Endometrial microvascular endothelial cells (primary cell): ENCODE data around the gene RBMS3. TPM values are rescaled to one million over a fixed set of nuclear protein-coding genes. Genes with fewer than 3 reads are reported as not detected.
"Not testable (repeated sequence)": the region's sequence is repeated elsewhere in the genome, so short reads cannot be mapped to it uniquely, and the experiment has no call there.

ENCODE experiments used
- in situ Hi-C: cut with HindIII; loops from 2 replicates; pipeline ENCODE4 v1.10.0; 2017; ENCODE audit warnings: low sequenced_read_pairs, low pct_unique_long_range_greater_than_20kb; ENCODE audit errors: inconsistent ontology term
- total RNA-seq: library from RNA; depleted of rRNA; stranded (reverse); fragments of >200 nt; gene quantifications from one replicate; pipeline ENCODE4 v1.2.3, GENCODE V29; 2015; ENCODE audit errors: inconsistent ontology term

Gene RBMS3
- total RNA-seq, 1 donor from 2014 or later, result 21.6 TPM

- in situ Hi-C loops, result no loop called here
Observed at GRCh38 chr3:29653680-29654079, 372.8 kb downstream of the RBMS3 start.

DNA sequence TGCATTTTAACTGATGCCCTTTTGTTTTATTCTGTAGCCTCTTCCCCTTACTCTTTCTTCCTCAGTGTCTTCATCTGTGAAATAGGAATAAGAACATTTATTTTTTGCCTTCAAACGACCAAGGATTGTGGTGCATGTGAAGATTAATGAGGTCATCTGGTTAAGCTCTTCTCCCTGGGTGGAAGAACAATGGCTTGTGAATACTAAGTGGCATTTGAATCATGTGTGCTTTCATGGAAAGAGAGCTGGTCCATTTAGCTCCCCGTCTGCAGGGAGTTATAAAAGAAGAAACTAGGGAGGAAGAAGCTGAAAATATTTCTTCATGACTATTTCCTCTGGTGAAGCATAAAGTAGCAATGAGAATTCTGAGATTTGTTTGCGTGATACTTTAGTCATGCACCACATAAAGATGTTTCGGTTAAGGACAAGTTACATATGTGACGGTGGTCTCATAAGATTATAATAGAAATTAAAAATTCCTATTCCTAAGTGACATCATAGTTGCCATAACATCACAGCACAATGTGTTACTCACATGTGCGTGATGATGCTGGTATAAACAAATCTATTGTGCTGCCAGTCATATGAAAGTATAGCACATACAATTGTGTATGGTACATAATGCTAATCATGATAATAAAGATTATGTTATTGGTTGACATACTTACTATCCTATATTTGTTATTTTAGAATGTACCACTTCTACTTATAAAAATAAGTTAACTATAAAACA, 374.3 kb downstream of the RBMS3 start:
- in situ Hi-C loops, result no loop called here

GRCh38 chr3:29665688-29666087, 384.8 kb downstream of the RBMS3 start:
- in situ Hi-C loops, result no loop called here

- in situ Hi-C loops, result no loop called here
Observed at GRCh38 chr3:29668233-29668632, 387.4 kb downstream of the RBMS3 start.

GRCh38 chr3:29668728-29669127, 387.9 kb downstream of the RBMS3 start:
- in situ Hi-C loops, result no loop called here

- in situ Hi-C loops, result not testable (repeated sequence)
Observed at GRCh38 chr3:29670476-29670875, 389.6 kb downstream of the RBMS3 start.

GRCh38 chr3:29677421-29677820, 396.6 kb downstream of the RBMS3 start:
- in situ Hi-C loops, result no loop called here

DNA sequence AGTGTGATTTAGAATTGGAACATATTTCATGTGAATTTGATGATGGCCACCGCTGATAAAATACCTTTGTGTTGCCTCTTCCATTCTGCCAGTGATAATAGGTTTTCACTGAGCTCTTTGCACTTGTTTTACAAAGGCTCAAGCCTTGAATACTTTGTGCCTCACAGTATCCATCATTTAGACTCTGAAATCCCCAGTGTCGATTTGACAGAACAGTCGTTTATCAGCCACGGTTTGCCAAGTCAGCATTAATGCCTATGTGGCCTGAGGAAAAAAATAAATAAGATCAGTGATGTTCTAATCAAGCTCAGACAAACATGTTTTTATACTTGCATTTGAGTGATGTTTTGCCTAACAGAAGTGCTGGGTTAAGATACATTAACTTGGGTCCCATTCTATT, 399.1 kb downstream of the RBMS3 start:
- in situ Hi-C loops, result no loop called here

GRCh38 chr3:29683018-29683993, 402.4 kb downstream of the RBMS3 start:
- in situ Hi-C loops, result no loop called here

GRCh38 chr3:29686889-29687592, 406.2 kb downstream of the RBMS3 start:
- in situ Hi-C loops, result no loop called here

- in situ Hi-C loops, result no loop called here
Observed at GRCh38 chr3:29690686-29691353, 409.9 kb downstream of the RBMS3 start.

DNA sequence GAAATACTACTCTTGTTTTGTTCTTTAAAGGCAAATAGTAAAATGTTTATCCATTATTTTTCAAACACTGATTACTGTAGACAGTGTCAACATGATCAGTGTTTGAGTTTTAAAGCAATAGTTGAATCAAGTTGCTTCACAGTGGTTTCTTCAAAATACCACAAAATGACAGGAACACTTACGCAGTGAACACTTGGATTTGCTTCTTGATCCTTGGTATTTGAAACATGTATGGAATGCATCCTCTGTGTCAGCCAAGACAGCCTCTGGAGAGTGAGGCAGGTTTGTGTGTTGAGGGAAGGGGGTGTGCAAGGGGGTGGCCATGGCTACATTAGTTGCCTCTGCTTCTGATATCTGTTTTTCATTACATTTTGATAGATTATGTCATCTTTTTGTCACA, 413.0 kb downstream of the RBMS3 start:
- in situ Hi-C loops, result no loop called here

GRCh38 chr3:29694331-29694730, 413.5 kb downstream of the RBMS3 start:
- in situ Hi-C loops, result no loop called here

DNA sequence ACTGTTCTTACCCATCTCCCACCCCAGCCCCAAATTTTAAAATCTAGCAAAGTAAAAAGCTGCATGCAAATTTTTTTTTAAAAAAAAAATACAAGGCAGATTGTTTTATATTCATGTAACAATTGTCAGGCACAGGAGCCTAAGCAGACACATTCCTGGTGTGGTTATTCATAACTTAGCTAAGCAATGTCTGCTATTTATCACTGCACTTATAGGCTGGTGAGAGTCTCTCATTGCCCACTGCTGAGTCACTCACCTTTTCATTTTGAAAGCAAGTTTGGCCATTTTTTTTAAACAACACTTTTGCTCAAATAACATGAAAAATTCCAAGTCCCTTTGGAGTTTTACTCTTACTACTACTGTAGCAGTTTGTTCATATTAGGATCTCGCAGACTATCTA, 413.9 kb downstream of the RBMS3 start:
- in situ Hi-C loops, result no loop called here

DNA sequence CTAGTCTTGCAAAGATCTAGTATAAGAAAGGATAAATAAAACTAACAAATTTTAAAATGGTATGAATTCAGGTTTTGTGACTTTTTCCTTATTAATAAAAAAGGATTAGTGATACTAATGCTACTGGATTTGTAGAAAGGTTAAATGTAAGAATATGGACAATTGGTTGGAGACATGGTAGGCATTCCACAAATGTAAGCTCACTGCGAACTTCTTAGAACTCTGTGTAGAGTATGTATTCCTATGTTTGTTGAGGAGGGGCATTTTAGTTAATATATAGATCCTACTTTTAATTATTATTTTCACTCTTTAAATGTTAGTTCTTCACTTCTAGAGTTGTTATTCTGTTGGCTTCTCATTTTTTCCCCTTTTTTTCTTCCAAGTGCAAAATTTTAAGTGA, 414.3 kb downstream of the RBMS3 start:
- in situ Hi-C loops, result no loop called here

DNA sequence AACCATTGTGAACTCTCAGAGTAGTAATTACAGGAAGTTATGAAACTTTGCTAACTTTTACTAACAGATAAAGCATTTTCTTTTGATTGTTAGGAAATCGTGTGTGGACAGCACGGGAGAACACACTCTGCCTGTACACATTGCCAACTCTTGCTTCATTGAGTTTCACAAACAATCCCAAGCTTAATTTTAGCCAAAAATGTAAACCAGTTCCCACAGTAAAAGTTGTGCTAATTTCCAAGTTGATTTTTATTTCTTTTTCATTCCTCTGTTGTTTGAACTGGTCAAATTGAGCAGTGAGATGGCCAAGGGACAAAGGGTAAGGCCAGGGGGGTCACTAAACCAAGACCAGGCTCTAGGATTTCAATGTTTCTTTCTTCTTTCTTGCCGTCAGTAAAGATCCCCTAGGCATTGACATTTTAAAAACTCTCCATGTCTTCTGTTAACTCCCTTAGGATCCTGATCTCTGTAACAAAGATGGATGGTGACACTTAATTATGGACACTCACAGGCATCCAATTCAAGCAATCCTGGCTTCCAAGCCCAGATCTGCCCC, 414.9 kb downstream of the RBMS3 start:
- in situ Hi-C loops, result no loop called here

DNA sequence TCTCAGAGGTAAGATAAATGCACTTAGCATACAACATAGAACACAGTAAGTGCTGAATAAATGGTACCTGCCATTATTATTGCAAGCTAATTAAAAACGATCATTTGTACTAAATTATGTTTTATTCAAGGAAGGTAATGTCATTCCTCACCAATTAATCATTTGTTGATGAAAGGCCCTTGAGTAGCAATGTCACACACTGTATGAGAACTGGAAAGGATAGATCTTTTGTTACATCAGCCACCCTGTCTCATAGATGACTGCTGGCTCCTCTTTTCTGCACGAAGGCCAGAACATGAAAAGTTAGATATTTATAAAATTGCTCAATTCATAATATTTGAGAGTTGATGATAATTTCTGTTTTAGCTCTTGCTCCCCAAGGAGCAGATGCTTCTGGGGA, 415.4 kb downstream of the RBMS3 start:
- in situ Hi-C loops, result no loop called here

GRCh38 chr3:29697989-29698388, 417.1 kb downstream of the RBMS3 start:
- in situ Hi-C loops, result no loop called here

DNA sequence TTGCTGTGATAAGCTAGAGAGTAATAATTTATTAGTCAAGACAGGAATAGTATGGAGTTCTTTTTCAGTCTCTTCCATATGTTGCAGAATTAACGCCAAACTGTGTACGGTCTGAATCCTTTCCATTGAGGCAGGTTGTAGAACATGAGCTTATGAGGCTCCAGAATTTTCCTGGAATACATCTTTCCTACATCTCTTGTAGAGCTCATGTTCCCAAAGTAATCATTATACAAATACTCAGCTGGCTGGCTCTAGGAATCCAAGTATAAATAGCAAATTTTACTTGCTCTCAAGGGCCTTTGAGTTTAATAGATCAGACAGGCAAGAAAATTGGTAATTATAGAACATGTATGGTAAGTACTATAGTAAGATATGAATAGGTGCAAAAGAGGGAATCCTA, 419.4 kb downstream of the RBMS3 start:
- in situ Hi-C loops, result no loop called here
